ACHN (cell line): ENCODE measurements around the gene IL17F.
"Not testable (repeated sequence)": the region's sequence is repeated elsewhere in the genome, so short reads cannot be mapped to it uniquely, and the experiment has no call there.

ENCODE experiments used
- DNase-seq: peaks from one replicate; pipeline ENCODE4 v3.0.0-alpha.2; 2015
- in situ Hi-C: cut with HindIII; loops from 2 replicates; pipeline ENCODE4 v1.10.0; 2017; ENCODE audit warnings: low sequenced_read_pairs, low pct_ligation_motif_present, low pct_unique_long_range_greater_than_20kb

Gene IL17F

GRCh38 chr6:52209770-52210169, 34.5 kb downstream of the IL17F start:
- in situ Hi-C loops = no loop called here
- no peak for DNase-seq

- DNase-seq = no peak
- in situ Hi-C loops = no loop called here
Measured at GRCh38 chr6:52208612-52209011, 35.7 kb downstream of the IL17F start.

- DNase-seq = no peak
Measured at GRCh38 chr6:52207066-52207465, 37.2 kb downstream of the IL17F start.

GRCh38 chr6:52201493-52201892, 42.8 kb downstream of the IL17F start:
- in situ Hi-C loops = no loop called here
- DNase-seq = no peak

More at GRCh38 chr6:52207066-52207465, 37.2 kb downstream of the IL17F start:
- in situ Hi-C loops = no loop called here

- in situ Hi-C loops = no loop called here
- no peak for DNase-seq
Measured at GRCh38 chr6:52201046-52201445, 43.3 kb downstream of the IL17F start.

GRCh38 chr6:52200088-52200487, 44.2 kb downstream of the IL17F start:
- in situ Hi-C loops, DNase-seq: not testable (repeated sequence)

- no peak for DNase-seq
- in situ Hi-C loops = no loop called here
Measured at GRCh38 chr6:52195886-52196285, 48.4 kb downstream of the IL17F start.

GRCh38 chr6:52191824-52192223, 52.5 kb downstream of the IL17F start:
- in situ Hi-C loops = no loop called here
- no peak for DNase-seq

- no peak for DNase-seq
- in situ Hi-C loops = no loop called here
Measured at GRCh38 chr6:52190409-52190808, 53.9 kb downstream of the IL17F start.

- in situ Hi-C loops = no loop called here
- DNase-seq = no peak
Measured at GRCh38 chr6:52189974-52190373, 54.3 kb downstream of the IL17F start.

- in situ Hi-C loops = no loop called here
Measured at GRCh38 chr6:52187098-52187497, 57.2 kb downstream of the IL17F start.

More at GRCh38 chr6:52187098-52187497, 57.2 kb downstream of the IL17F start:
- no peak for DNase-seq
